ENCODE data around the gene SLC22A14.

GRCh38 chr3:38314112-38314763 is 32.1 kb downstream of the SLC22A14 start:
- no peak for TF ChIP-seq CTCF (IDR thresholded peaks at IDR 0.05; ENCODE audit: low read length)
- no peak for TF ChIP-seq EZH2 (IDR thresholded peaks at IDR 0.05; ENCODE audit: borderline replicate concordance, low read length)

Data from OCI-LY1 (cell line).